HCT116 (cell line): ENCODE results near the gene WDR64. TPM values are rescaled to one million over a fixed set of nuclear protein-coding genes. Genes with fewer than 3 reads are reported as not detected.

Experiments
- ATAC-seq: fragments of 200-7000 bp; cut with Tn5 transposase; 2 replicates; pipeline ENCODE4 v1.9.1; 2020; ENCODE audit warnings: mild to moderate bottlenecking, moderate library complexity
- BruUV-seq: library from RNA; stranded (reverse); fragments of 400-500 nt; replicated peaks from 2 replicates; lab custom pipeline; 2021; lab: Mats Ljungman, UMichigan
- CTCF ChIA-PET: fragments of 300-600 bp; sonication (Branson Sonifier 250); formaldehyde crosslinking; loops from one replicate; lab custom pipeline; 2021; ENCODE audit warnings: antibody characterized with exemption; lab: Charles Lee
- POLR2A ChIA-PET: fragments of 300-600, 350-600 bp; sonication (Branson Sonifier 250); formaldehyde crosslinking; loops from one replicate; lab custom pipeline; 2021; ENCODE audit warnings: antibody characterized with exemption; lab: Charles Lee
- RAD21 ChIA-PET, 2 experiments: fragments of 300-600 bp; sonication (Branson Sonifier 250); formaldehyde crosslinking; loops; one replicate each; lab custom pipeline; 2023; ENCODE audit warnings: low total read pairs in 2 of 2; ENCODE audit not compliant: uncharacterized antibody in 2 of 2, unreplicated experiment in 2 of 2, low non-redundant PET in 1 of 2; lab: Charles Lee
- DNase-seq: peaks from one replicate; pipeline ENCODE4 v3.0.0-alpha.2; 2010; ENCODE audit warnings: low read depth, low spot score
- H2AFZ ChIP-seq: fragments of 200-600 bp; shearing (Covaris generic), sonication (generic); 2 replicates; pipeline ENCODE4 v1.6.1; 2017; ENCODE audit warnings: low read depth, mixed run types, mixed read lengths, antibody characterized with exemption, low read length; ENCODE audit not compliant: poor library complexity, severe bottlenecking
- H3K27ac ChIP-seq: 2 replicates; pipeline ENCODE4 v1.5.1; 2012; ENCODE audit warnings: low read depth, low read length
- H3K27me3 ChIP-seq: fragments of 200-600 bp; sonication (generic); 2 replicates; pipeline ENCODE4 v1.6.1; 2016; ENCODE audit warnings: mixed run types, low read length, mixed read lengths; ENCODE audit not compliant: insufficient read depth
- H3K36me3 ChIP-seq, 2 experiments: fragments of 200-500 bp in 1 of 2; fragments of 200-600 bp in 1 of 2; sonication (Bioruptor generic) in 1 of 2; sonication (generic) in 1 of 2; 2 replicates each; pipeline versions ENCODE4 v1.5.1 to v1.6.1; 2014 to 2016; ENCODE audit warnings: low read length in 2 of 2, inconsistent platforms in 1 of 2, mixed read lengths in 1 of 2, mixed run types in 1 of 2; ENCODE audit not compliant: insufficient read depth in 2 of 2, control insufficient read depth in 1 of 2
- H3K4me1 ChIP-seq, 2 experiments: fragments of 200-600 bp in 1 of 2; sonication (generic) in 1 of 2; 2 replicates each; pipeline versions ENCODE4 v1.5.1 to v1.6.1; 2012 to 2017; ENCODE audit warnings: low read length in 2 of 2, inconsistent platforms in 1 of 2, mild to moderate bottlenecking in 1 of 2, mixed read lengths in 1 of 2, mixed run types in 1 of 2, moderate library complexity in 1 of 2; ENCODE audit not compliant: insufficient read depth in 2 of 2, control insufficient read depth in 1 of 2
- H3K4me2 ChIP-seq: fragments of 200-600 bp; sonication (generic); 2 replicates; pipeline ENCODE4 v1.6.1; 2017; ENCODE audit warnings: mixed run types, low read length, mixed read lengths
- H3K4me3 ChIP-seq, 2 experiments: fragments of 200-600 bp in 1 of 2; sonication (generic) in 1 of 2; replicated peaks in 1 of 2; 2 replicates each; pipeline ENCODE4 v1.5.1; 2011 to 2016; ENCODE audit warnings: low read length in 2 of 2, control low read depth in 1 of 2, low read depth in 1 of 2, mild to moderate bottlenecking in 1 of 2, mixed read lengths in 1 of 2, mixed run types in 1 of 2
- H3K79me2 ChIP-seq: fragments of 200-600 bp; sonication (generic); 2 replicates; pipeline ENCODE4 v1.6.1; 2017; ENCODE audit warnings: mild to moderate bottlenecking, mixed run types, low read length, moderate library complexity, mixed read lengths; ENCODE audit not compliant: insufficient read depth
- H3K9ac ChIP-seq: fragments of 200-600 bp; sonication (generic); 2 replicates; pipeline ENCODE4 v1.6.1; 2016; ENCODE audit warnings: low read length, mixed read lengths
- H3K9me2 ChIP-seq: fragments of 200-600 bp; sonication (generic), shearing (Covaris generic); 2 replicates; pipeline ENCODE4 v1.6.1; 2017; ENCODE audit warnings: mixed run types, mild to moderate bottlenecking, moderate library complexity; ENCODE audit not compliant: insufficient read depth
- H3K9me3 ChIP-seq, 2 experiments: fragments of 200-500 bp in 1 of 2; fragments of 200-600 bp in 1 of 2; sonication (Bioruptor generic) in 1 of 2; sonication (generic) in 1 of 2; 2 replicates each; pipeline ENCODE4 v1.6.1; 2014 to 2017; ENCODE audit warnings: low read length in 2 of 2, mixed read lengths in 2 of 2, inconsistent platforms in 1 of 2, low read depth in 1 of 2, mild to moderate bottlenecking in 1 of 2, mixed run types in 1 of 2, moderate library complexity in 1 of 2; ENCODE audit not compliant: control insufficient read depth in 1 of 2, insufficient read depth in 1 of 2
- H4K20me1 ChIP-seq: fragments of 200-600 bp; sonication (generic), shearing (Covaris generic); 2 replicates; pipeline ENCODE4 v1.6.1; 2017; ENCODE audit warnings: mixed run types, mild to moderate bottlenecking, moderate library complexity; ENCODE audit not compliant: insufficient read depth
- intact Hi-C: fragments of 100-400 bp; cut with micrococcal nuclease; formaldehyde crosslinking; loops from 2 replicates; pipeline ENCODE4 v1.10.0; 2022
- total RNA-seq: library from RNA; stranded (reverse); gene quantifications from one replicate; pipeline ENCODE4 v1.2.1, GENCODE V29; 2021; ENCODE audit not compliant: unreplicated experiment
- TF ChIP-seq, protein P1 (sequence below): IDR thresholded peaks from 2 replicates; pipeline ENCODE4 v1.6.1; 2012; ENCODE audit warnings: low read depth

Gene WDR64
- total RNA-seq, 1 experiment from 2014 or later, result not detected

DNA sequence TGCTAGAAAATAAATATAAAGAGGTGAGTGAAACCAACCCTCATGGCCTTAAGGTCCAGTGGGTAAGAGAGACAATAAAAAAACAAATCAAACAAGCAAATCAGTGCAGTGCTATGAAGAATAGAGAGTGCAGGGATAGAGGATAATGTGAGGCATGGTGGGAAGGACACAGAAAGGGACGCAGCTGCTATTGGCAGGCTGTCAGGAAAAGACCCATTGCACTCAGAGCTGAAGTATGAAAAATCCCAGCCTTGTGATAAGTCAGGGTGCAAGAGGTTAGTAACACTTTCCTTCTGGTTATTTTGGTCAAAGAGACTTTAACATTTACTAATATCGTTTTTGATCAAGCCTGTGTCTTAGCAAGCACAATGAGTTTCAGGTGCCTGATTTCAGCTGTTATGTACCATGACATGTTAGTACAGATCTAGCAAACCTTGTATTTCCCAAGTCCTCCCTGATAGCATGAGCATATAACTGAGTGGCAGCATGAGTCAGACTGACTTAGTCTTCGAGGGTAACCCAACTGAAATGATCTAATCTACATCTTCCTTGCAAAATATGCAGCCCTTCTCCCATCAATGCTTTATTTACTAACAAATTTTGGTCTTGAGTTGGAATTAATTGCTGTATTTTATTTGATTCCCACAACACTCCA, 43.6 kb upstream of the WDR64 start:
- Histone ChIP-seq H3K27ac (no peak overlapping the region), H3K4me2 (no peak overlapping the region), H3K9me2 (no peaks in the 10 kb centered on the region), H3K27me3 (no peaks in the 10 kb centered on the region), H4K20me1 (no peaks in the 10 kb centered on the region; the same call in 1 of the 2 replicates), H3K4me3 (no peak overlapping the region), H2AFZ (no peak overlapping the region), H3K36me3 (no peaks in the 10 kb centered on the region), H3K79me2 (no peaks in the 10 kb centered on the region), H3K9me3 (no peaks in the 10 kb centered on the region), H3K9ac (no peak overlapping the region), H3K4me1 (peaks cover 0 to 14% of the 10 kb centered on the region in 2 experiments; a peak in 1 of 4 replicates)
- CTCF ChIA-PET, result no interaction called here
- RAD21 ChIA-PET, result no interaction called here
- no peak for DNase-seq
- intact Hi-C loops, result no loop called here
- POLR2A ChIA-PET, result no interaction called here
- ATAC-seq, result no peak
- no TSS peak for BruUV-seq
- TF ChIP-seq, protein P1, sequence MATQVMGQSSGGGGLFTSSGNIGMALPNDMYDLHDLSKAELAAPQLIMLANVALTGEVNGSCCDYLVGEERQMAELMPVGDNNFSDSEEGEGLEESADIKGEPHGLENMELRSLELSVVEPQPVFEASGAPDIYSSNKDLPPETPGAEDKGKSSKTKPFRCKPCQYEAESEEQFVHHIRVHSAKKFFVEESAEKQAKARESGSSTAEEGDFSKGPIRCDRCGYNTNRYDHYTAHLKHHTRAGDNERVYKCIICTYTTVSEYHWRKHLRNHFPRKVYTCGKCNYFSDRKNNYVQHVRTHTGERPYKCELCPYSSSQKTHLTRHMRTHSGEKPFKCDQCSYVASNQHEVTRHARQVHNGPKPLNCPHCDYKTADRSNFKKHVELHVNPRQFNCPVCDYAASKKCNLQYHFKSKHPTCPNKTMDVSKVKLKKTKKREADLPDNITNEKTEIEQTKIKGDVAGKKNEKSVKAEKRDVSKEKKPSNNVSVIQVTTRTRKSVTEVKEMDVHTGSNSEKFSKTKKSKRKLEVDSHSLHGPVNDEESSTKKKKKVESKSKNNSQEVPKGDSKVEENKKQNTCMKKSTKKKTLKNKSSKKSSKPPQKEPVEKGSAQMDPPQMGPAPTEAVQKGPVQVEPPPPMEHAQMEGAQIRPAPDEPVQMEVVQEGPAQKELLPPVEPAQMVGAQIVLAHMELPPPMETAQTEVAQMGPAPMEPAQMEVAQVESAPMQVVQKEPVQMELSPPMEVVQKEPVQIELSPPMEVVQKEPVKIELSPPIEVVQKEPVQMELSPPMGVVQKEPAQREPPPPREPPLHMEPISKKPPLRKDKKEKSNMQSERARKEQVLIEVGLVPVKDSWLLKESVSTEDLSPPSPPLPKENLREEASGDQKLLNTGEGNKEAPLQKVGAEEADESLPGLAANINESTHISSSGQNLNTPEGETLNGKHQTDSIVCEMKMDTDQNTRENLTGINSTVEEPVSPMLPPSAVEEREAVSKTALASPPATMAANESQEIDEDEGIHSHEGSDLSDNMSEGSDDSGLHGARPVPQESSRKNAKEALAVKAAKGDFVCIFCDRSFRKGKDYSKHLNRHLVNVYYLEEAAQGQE, result no peak
